Measurements from ENCODE around the gene YBX2.

YBX2 gene

GRCh38 chr17:7296189-7296861, 1.9 kb upstream of the YBX2 start:
- DNase-seq (ENCODE audit: low spot score): peak; percentile 77

GRCh38 chr17:7295230-7296180, 1.1 kb upstream of the YBX2 start:
- DNase-seq (ENCODE audit: low spot score): no peak

GRCh38 chr17:7293816-7294613, 424 bp downstream of the YBX2 start:
- no peak for DNase-seq (ENCODE audit: low spot score)

- no peak for DNase-seq (ENCODE audit: low spot score)
Observed at GRCh38 chr17:7293159-7293558, 1.3 kb downstream of the YBX2 start.

- no peak for DNase-seq (ENCODE audit: low spot score)
Observed at GRCh38 chr17:7292729-7293128, 1.7 kb downstream of the YBX2 start.

DNA sequence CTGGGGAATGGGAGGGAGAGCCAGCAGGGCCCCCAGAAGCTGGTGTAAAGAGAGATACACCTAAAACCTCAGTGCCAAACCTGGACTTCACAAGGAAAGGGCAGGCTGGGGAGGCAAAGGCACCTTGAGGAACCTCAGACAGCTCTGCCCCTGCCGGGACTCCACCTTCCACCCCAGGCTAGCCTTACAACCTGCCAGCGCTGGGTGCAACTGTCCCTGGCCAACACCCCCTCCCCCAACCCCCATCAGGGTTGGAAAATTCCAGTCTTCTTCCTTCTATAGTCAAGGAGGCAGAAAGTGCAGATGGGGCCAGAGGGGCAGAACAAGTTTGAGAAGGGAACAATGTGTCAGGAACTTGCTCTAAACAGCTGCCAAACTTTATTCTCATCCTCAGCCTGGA, 2.2 kb downstream of the YBX2 start:
- DNase-seq (ENCODE audit: low spot score): no peak

DNA sequence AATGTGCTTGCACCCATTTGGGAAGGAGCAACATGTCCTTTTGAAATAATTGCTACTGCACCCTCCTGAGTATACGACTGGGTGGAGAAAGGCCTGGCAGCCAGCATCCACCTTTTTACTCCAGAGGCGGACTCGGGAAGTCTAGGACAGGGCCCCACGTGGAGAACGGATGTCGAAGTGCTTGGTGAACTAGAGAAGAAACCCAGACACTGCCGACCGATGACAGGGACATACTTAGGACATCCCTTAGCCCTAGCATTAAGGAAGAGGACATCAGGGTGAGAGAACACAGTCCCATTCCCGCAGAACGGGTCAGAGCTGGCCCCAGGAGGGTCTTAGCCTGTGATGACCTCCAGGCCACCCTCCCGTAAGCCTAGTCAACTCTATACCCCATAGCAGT, 3.8 kb downstream of the YBX2 start:
- DNase-seq (ENCODE audit: low spot score): no peak

DNA sequence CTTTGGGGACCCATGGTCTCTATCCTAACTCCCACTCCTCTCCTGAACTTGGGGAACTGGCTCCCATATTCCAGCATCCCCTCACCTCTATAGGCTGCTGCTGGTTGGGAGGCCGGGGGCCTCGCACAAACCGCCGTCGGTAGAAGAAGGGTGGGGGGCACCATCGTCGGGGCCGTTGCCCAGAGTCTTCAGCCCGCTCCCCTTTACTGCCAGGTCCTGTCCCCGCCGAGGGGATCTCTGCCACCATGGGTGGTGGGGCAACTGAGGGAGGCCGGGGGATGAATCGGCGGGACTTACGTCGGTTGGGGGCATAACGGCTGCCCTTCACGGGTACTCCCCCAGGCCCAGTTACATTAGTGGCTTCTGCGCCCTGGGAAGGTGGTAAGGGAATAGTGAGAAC, 4.3 kb downstream of the YBX2 start:
- DNase-seq (ENCODE audit: low spot score): no peak

- no peak for DNase-seq (ENCODE audit: low spot score)
Observed at GRCh38 chr17:7289256-7290032, 5.0 kb downstream of the YBX2 start.

- DNase-seq (ENCODE audit: low spot score): no peak
Observed at GRCh38 chr17:7285679-7286078, 8.8 kb downstream of the YBX2 start.

- no peak for DNase-seq (ENCODE audit: low spot score)
Observed at GRCh38 chr17:7284911-7285310, 9.5 kb downstream of the YBX2 start.

DNA sequence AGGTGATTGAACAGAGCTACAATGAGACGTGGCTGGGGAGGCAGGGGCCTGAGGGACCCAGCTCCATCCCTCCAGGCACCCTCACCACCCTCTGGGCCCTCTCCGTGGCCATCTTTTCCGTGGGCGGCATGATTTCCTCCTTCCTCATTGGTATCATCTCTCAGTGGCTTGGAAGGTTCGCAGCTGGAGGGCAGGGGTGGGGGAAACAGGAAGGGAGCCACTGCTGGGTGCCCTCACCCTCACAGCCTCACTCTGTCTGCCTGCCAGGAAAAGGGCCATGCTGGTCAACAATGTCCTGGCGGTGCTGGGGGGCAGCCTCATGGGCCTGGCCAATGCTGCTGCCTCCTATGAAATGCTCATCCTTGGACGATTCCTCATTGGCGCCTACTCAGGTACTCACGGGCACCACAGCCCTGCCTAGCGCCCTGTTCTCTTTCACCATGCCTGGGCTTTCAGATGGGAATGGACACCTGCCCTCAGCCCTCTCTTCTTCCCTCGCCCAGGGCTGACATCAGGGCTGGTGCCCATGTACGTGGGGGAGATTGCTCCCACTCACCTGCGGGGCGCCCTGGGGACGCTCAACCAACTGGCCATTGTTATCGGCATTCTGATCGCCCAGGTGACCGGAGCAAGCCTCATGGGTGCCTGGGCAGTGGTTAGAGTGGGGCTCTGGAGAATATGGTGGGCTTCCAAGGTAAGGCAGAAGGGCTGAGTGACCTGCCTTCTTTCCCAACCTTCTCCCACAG, 10.8 kb downstream of the YBX2 start:
- no peak for DNase-seq (ENCODE audit: low spot score)

- DNase-seq (ENCODE audit: low spot score): no peak
Observed at GRCh38 chr17:7282752-7283321, 11.6 kb downstream of the YBX2 start.

DNA sequence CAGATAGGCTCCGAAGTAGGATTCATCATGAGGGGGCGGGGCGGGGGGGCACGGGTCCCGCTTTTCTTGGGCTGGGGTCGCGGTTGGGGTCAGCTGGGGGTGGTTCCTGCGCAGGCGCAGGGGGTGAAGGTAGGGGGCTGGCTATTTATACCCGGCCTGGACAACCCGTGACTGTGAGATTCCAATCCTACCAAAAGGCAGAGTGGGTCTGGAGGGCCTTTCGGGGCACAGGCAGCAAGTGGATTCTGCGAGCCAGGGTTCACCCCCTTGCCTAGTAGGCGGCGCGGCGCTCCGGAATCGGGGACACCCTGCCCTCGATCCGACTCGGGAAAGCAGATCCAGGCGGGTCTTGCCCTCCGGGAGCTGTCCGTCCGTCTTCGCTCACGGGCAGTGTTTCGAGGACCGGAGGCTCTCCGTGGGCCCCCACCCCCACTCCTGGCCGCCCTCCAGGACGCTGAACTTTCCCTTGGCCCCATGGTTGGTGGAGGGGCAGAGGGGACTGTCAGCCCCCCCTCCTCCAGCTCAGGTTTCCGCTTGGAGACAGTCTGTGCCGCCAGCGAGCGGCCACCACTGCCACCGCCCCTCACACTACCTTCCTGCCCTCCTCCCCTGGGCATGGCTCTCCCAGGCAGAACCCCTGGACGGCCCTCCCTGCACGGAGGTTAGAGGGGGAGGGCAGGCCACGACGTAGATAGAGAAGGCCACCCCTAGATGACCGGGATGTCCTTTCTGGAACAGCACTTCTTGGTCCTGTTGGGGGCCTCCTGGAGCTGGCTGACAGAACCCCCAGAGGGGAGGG, 12.3 kb downstream of the YBX2 start:
- DNase-seq (ENCODE audit: low spot score): no peak

DNA sequence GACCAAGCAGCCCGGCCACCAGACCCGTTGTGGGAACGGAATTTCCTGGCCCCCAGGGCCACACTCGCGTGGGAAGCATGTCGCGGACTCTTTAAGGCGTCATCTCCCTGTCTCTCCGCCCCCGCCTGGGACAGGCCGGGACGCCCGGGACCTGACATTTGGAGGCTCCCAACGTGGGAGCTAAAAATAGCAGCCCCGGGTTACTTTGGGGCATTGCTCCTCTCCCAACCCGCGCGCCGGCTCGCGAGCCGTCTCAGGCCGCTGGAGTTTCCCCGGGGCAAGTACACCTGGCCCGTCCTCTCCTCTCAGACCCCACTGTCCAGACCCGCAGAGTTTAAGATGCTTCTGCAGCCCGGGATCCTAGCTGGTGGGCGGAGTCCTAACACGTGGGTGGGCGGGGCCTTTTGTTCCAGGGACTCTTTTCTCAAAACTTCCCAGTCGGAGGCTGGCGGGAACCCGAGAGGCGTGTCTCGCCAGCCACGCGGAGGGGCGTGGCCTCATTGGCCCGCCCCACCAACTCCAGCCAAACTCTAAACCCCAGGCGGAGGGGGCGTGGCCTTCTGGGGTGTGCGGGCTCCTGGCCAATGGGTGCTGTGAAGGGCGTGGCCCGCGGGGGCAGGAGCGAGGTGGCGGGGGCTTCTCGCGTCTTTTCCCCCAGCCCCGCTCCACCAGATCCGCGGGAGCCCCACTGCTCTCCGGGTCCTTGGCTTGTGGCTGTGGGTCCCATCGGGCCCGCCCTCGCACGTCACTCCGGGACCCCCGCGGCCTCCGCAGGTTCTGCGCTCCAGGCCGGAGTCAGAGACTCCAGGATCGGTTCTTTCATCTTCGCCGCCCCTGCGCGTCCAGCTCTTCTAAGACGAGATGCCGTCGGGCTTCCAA, 13.1 kb downstream of the YBX2 start, which contains the start of gene SLC2A4:
SLC2A4 (plus strand) TSS at position 645 of the 879 bp plus-strand sequence; CDS start at position 862, 217 bp downstream.
- peak; percentile 98 for DNase-seq (ENCODE audit: low spot score)

DNA sequence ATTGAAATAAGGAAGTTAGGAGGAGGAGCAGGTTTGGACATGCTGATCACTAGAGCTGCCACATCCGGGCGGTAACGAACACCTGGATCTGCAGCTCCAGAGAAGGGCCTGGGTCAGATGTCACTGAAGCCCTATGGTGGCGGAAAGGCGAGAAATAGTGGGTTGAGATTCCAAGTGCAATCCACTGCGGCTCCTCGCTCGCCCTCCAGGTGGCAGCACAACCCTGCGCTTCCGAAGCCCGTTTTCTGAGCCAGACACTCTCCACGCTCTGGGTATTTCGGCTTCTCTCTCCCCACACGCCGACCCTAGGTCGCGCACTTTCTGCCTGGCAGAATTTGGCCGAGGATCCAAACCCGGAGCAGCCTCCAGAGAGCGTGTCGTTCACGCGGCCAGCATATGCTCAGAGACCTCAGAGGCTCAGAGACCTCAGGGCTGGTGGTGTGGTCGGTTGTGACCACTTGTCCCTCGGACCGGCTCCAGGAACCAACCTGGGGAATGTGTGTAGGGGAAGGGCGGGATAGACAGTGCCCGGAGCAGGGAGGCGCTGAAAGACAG, 13.8 kb downstream of the YBX2 start:
- peak; percentile 73 for DNase-seq (ENCODE audit: low spot score)

- no peak for DNase-seq (ENCODE audit: low spot score)
Observed at GRCh38 chr17:7279448-7279847, 15.0 kb downstream of the YBX2 start.

GRCh38 chr17:7266784-7267183, 27.7 kb downstream of the YBX2 start:
- no peak for DNase-seq (ENCODE audit: low spot score)

- no peak for DNase-seq (ENCODE audit: low spot score)
Observed at GRCh38 chr17:7263801-7264078, 30.7 kb downstream of the YBX2 start.
